Measurements from ENCODE around the gene FRMPD2. TPM values are rescaled to one million over a fixed set of nuclear protein-coding genes. Genes with fewer than 3 reads are reported as not detected.

The FRMPD2 gene
- total RNA-seq, 1 experiment from 2014 or later, result 0.30 TPM

DNA sequence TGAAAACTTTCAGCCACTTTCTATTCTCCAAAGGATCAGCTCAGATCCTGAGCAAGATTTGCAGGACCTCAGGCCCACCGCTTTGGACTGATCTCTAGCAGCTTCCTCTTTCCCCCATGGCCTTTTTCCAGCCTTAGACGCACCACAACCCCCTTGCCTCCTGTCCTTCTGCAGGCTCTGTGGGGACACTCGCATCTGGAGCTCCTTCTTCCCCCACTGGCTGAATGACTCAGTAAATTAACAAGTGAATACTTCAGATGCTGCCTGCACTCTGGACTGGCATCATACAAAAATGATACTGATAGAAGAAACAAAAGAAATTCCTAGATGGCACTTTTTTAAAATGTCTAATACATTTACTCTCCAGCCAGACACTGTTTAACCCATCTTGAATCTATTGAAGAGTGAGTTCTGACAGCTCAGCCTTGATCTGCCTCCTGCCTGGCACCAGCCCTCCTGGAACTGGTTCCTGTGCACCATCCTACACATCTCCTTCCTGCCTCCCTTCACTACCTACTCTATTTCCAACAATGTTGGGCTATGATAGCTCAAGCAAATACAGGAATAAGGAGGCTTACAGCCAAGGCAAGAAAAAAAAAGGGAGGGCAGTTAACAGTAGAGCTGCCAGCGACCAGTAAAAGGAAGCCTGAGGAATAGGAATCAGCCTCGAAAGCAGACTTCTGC, 3.3 kb downstream of the FRMPD2 start:
- no peak overlapping the region for H2AFZ ChIP-seq (ENCODE audit: low read depth, low read length, poor library complexity, severe bottlenecking)
- no peaks in the 10 kb centered on the region for H3K36me3 ChIP-seq (ENCODE audit: control insufficient read depth in 1 of 2, insufficient read depth in 2 of 2, low read length in 2 of 2)
- no peak overlapping the region for H3K27ac ChIP-seq (ENCODE audit: low read depth, low read length)
- no peaks in the 10 kb centered on the region for H4K20me1 ChIP-seq (ENCODE audit: insufficient read depth)
- no peak overlapping the region for H3K4me2 ChIP-seq (ENCODE audit: low read length)
- no peak overlapping the region for H3K9ac ChIP-seq (ENCODE audit: low read length)
- ChIA-PET CTCF (no interaction called here), POLR2A (no interaction called here), RAD21 (ENCODE audit: low non-redundant PET in 1 of 2, low total read pairs in 2 of 2, uncharacterized antibody in 2 of 2, unreplicated experiment in 2 of 2) (no interaction called here)
- H3K27me3 ChIP-seq (ENCODE audit: insufficient read depth, low read length), result no peaks in the 10 kb centered on the region
- no peak for ATAC-seq
- no peaks in the 10 kb centered on the region for H3K9me2 ChIP-seq (ENCODE audit: insufficient read depth)
- BruUV-seq (replicated peaks), result no TSS peak
- H3K4me3 ChIP-seq (replicated peaks in 1 of 2; ENCODE audit: low read depth in 1 of 2, low read length in 2 of 2), result no peak overlapping the region
- H3K79me2 ChIP-seq (ENCODE audit: insufficient read depth, low read length), result no peaks in the 10 kb centered on the region
- no peaks in the 10 kb centered on the region for H3K9me3 ChIP-seq (ENCODE audit: control insufficient read depth in 1 of 2, insufficient read depth in 1 of 2, low read depth in 1 of 2, low read length in 2 of 2)
- TF ChIP-seq CTCF (IDR thresholded peaks at IDR 0.05 in 2 of 3, conservative IDR thresholded peaks at IDR 0.05 in 1 of 3; ENCODE audit: borderline replicate concordance in 1 of 3, insufficient read depth in 1 of 3, low read depth in 2 of 3, low read length in 2 of 3) (no peak), FOSL1 (IDR thresholded peaks at IDR 0.05; ENCODE audit: low read depth) (no peak), YY1 (IDR thresholded peaks at IDR 0.05; ENCODE audit: extremely low read depth, insufficient replicate concordance, low read depth, low read length) (no peak), POLR2AphosphoS5 (IDR thresholded peaks at IDR 0.05; ENCODE audit: low read depth, low read length) (no peak), EGR1 (IDR thresholded peaks at IDR 0.05; ENCODE audit: low read depth) (no peak), JUND (IDR thresholded peaks at IDR 0.05) (no peak), EZH2 (IDR thresholded peaks at IDR 0.05) (no peak), CEBPB (IDR thresholded peaks at IDR 0.05; ENCODE audit: low read depth) (no peak), RAD21 (IDR thresholded peaks at IDR 0.05; ENCODE audit: low read depth) (no peak), CBX3 (IDR thresholded peaks at IDR 0.05; ENCODE audit: low read depth) (no peak), ATF3 (IDR thresholded peaks at IDR 0.05) (no peak), SP1 (IDR thresholded peaks at IDR 0.05; ENCODE audit: low read depth) (no peak), EZH2phosphoT487 (IDR thresholded peaks at IDR 0.05; ENCODE audit: borderline replicate concordance) (no peak), SRF (IDR thresholded peaks at IDR 0.05; ENCODE audit: low read depth) (no peak), ZFX (IDR thresholded peaks at IDR 0.05) (no peak), ZNF274 (IDR thresholded peaks at IDR 0.05; ENCODE audit: low read depth, low read length) (no peak), TCF7L2 (IDR thresholded peaks at IDR 0.05; ENCODE audit: borderline replicate concordance, extremely low read depth, insufficient read depth, insufficient read length) (no peak), ZBTB33 (IDR thresholded peaks at IDR 0.05; ENCODE audit: extremely low read depth, insufficient replicate concordance, low read length) (no peak)
- TF ChIP-seq, protein P1, sequence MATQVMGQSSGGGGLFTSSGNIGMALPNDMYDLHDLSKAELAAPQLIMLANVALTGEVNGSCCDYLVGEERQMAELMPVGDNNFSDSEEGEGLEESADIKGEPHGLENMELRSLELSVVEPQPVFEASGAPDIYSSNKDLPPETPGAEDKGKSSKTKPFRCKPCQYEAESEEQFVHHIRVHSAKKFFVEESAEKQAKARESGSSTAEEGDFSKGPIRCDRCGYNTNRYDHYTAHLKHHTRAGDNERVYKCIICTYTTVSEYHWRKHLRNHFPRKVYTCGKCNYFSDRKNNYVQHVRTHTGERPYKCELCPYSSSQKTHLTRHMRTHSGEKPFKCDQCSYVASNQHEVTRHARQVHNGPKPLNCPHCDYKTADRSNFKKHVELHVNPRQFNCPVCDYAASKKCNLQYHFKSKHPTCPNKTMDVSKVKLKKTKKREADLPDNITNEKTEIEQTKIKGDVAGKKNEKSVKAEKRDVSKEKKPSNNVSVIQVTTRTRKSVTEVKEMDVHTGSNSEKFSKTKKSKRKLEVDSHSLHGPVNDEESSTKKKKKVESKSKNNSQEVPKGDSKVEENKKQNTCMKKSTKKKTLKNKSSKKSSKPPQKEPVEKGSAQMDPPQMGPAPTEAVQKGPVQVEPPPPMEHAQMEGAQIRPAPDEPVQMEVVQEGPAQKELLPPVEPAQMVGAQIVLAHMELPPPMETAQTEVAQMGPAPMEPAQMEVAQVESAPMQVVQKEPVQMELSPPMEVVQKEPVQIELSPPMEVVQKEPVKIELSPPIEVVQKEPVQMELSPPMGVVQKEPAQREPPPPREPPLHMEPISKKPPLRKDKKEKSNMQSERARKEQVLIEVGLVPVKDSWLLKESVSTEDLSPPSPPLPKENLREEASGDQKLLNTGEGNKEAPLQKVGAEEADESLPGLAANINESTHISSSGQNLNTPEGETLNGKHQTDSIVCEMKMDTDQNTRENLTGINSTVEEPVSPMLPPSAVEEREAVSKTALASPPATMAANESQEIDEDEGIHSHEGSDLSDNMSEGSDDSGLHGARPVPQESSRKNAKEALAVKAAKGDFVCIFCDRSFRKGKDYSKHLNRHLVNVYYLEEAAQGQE (IDR thresholded peaks at IDR 0.05; ENCODE audit: low read depth), result no peak
- TF ChIP-seq, protein P2, sequence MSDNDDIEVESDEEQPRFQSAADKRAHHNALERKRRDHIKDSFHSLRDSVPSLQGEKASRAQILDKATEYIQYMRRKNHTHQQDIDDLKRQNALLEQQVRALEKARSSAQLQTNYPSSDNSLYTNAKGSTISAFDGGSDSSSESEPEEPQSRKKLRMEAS (IDR thresholded peaks at IDR 0.05), result no peak
- H3K4me1 ChIP-seq (ENCODE audit: control insufficient read depth in 1 of 2, insufficient read depth in 2 of 2, low read length in 2 of 2), result no peaks in the 10 kb centered on the region
- no peak for DNase-seq (ENCODE audit: low read depth, low spot score)
- intact Hi-C loops (cut with micrococcal nuclease), result no loop called here
